ENCODE results near the gene GLDC. TPM values are rescaled to one million over a fixed set of nuclear protein-coding genes. Genes with fewer than 3 reads are reported as not detected.

Gene GLDC
- total RNA-seq, 4 donors from 2014 or later: 2.4 to 7.4 (median 4.8) TPM

GRCh38 chr9:6609497-6610016 is 36.0 kb downstream of the GLDC start:
- WGBS: 91% methylated on average over 11 of the region's 11 CpGs
- Histone ChIP-seq H3K4me3 (no peak overlapping the region), H3K36me3 (no peaks in the 10 kb centered on the region), H3K4me1 (no peaks in the 10 kb centered on the region), H3K9me3 (no peaks in the 10 kb centered on the region), H3K27me3 (no peaks in the 10 kb centered on the region), H3K27ac (no peak overlapping the region)
- TF ChIP-seq EP300 (IDR thresholded peaks at IDR 0.05) (no peak), POLR2A (IDR thresholded peaks at IDR 0.05) (no peak), POLR2AphosphoS5 (IDR thresholded peaks at IDR 0.05) (no peak), CTCF (IDR thresholded peaks at IDR 0.05) (no peak)
- no peak for DNase-seq (ENCODE audit: low spot score in 2 of 2)

GRCh38 chr9:6605202-6605601 is 40.3 kb downstream of the GLDC start:
- Histone ChIP-seq H3K27ac (no peak overlapping the region), H3K9me3 (no peaks in the 10 kb centered on the region), H3K36me3 (no peaks in the 10 kb centered on the region), H3K4me1 (no peaks in the 10 kb centered on the region), H3K4me3 (no peak overlapping the region), H3K27me3 (no peaks in the 10 kb centered on the region)
- TF ChIP-seq POLR2AphosphoS5 (IDR thresholded peaks at IDR 0.05) (no peak), EP300 (IDR thresholded peaks at IDR 0.05) (no peak), POLR2A (IDR thresholded peaks at IDR 0.05) (no peak)
- DNase-seq (ENCODE audit: low spot score in 2 of 2): no peak
- 79% methylated on average over 5 of the region's 5 CpGs for WGBS

- TF ChIP-seq POLR2AphosphoS5 (IDR thresholded peaks at IDR 0.05): no peak
- no peak for TF ChIP-seq CTCF (IDR thresholded peaks at IDR 0.05)
- no peak for TF ChIP-seq EP300 (IDR thresholded peaks at IDR 0.05)
- no peak for TF ChIP-seq POLR2A (IDR thresholded peaks at IDR 0.05)
Observed at GRCh38 chr9:6600426-6600825, 45.1 kb downstream of the GLDC start.

GRCh38 chr9:6600006-6600405 is 45.5 kb downstream of the GLDC start:
- H3K4me3 ChIP-seq: no peak overlapping the region
- no peak overlapping the region for H3K27ac ChIP-seq
- DNase-seq (ENCODE audit: low spot score in 2 of 2): no peak
- H3K4me1 ChIP-seq: no peaks in the 10 kb centered on the region
- no peaks in the 10 kb centered on the region for H3K36me3 ChIP-seq
- H3K9me3 ChIP-seq: no peaks in the 10 kb centered on the region
- 86% methylated on average over 5 of the region's 5 CpGs for WGBS
- no peaks in the 10 kb centered on the region for H3K27me3 ChIP-seq
- TF ChIP-seq POLR2AphosphoS5 (IDR thresholded peaks at IDR 0.05) (no peak), EP300 (IDR thresholded peaks at IDR 0.05) (no peak), POLR2A (IDR thresholded peaks at IDR 0.05) (no peak), CTCF (IDR thresholded peaks at IDR 0.05) (no peak)

More at GRCh38 chr9:6600426-6600825, 45.1 kb downstream of the GLDC start:
- Histone ChIP-seq H3K4me3 (no peak overlapping the region), H3K9me3 (no peaks in the 10 kb centered on the region), H3K27me3 (no peaks in the 10 kb centered on the region), H3K27ac (no peak overlapping the region), H3K36me3 (no peaks in the 10 kb centered on the region), H3K4me1 (no peaks in the 10 kb centered on the region)
- DNase-seq (ENCODE audit: low spot score in 2 of 2): no peak
- 84% methylated on average over 4 of the region's 4 CpGs for WGBS

- H3K27me3 ChIP-seq: no peaks in the 10 kb centered on the region
- H3K4me3 ChIP-seq: no peak overlapping the region
- no peak for TF ChIP-seq POLR2AphosphoS5 (IDR thresholded peaks at IDR 0.05)
- no peaks in the 10 kb centered on the region for H3K36me3 ChIP-seq
- no peak overlapping the region for H3K27ac ChIP-seq
- no peaks in the 10 kb centered on the region for H3K4me1 ChIP-seq
- DNase-seq (ENCODE audit: low spot score in 2 of 2): no peak
- H3K9me3 ChIP-seq: no peaks in the 10 kb centered on the region
- WGBS: 90% methylated on average over 4 of the region's 4 CpGs
Observed at GRCh38 chr9:6598249-6598725, 47.2 kb downstream of the GLDC start.

- no peak for DNase-seq (ENCODE audit: low spot score in 2 of 2)
Observed at GRCh38 chr9:6592791-6593190, 52.7 kb downstream of the GLDC start.

More at GRCh38 chr9:6592791-6593190, 52.7 kb downstream of the GLDC start:
- TF ChIP-seq EP300 (IDR thresholded peaks at IDR 0.05) (no peak), CTCF (IDR thresholded peaks at IDR 0.05) (no peak), POLR2A (IDR thresholded peaks at IDR 0.05) (no peak), POLR2AphosphoS5 (IDR thresholded peaks at IDR 0.05) (no peak)
- 92% methylated on average over 4 of the region's 4 CpGs for WGBS
- no peak overlapping the region for H3K27ac ChIP-seq
- no peaks in the 10 kb centered on the region for H3K27me3 ChIP-seq
- H3K4me3 ChIP-seq: no peak overlapping the region
- H3K9me3 ChIP-seq: no peaks in the 10 kb centered on the region
- H3K36me3 ChIP-seq: no peaks in the 10 kb centered on the region
- H3K4me1 ChIP-seq: no peaks in the 10 kb centered on the region

All from suprapubic skin (tissue), 4 donors.